NCI-H187 (cell line): Measurements from ENCODE around the gene UBR7.
"Not testable (repeated sequence)": the region's sequence is repeated elsewhere in the genome, so short reads cannot be mapped to it uniquely, and the experiment has no call there.

Experiments used
- DNase-seq, 2 experiments: peaks; one replicate each; lab custom pipeline; 2025; lab: John Stamatoyannopoulos, UW

UBR7 gene

DNA sequence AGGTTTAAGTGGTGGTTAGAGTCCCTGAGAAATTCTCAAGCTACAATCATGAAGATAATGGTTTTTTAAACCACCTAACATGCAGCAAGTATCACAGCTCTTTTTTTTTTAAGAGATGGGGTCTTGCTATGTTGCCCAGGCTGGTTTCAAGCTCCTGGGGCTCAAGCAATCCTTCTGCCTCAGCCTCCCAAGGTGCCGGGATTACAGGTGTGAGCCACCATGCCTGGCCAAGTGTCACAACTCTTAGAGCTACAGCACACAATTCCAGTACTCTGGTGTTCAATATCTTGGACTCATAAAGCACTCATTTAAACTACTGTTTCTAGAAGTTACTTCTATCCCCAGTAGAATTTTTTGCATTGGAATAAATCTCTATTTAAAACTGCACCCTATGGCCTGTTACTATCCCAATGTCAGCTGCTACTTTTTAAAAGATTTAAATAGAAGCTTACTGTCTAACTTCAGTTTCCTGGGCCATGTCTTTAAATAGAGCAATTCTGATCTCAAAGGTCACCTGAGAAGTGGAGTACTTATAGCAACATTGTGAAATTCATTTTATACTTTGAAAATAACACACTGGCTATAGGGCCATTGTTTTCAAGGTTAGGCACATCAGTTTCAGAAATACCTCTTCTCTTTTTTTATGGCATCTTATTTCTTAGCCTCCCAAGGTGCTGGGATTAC is 11.6 kb upstream of the UBR7 start:
- no peak for DNase-seq

DNA sequence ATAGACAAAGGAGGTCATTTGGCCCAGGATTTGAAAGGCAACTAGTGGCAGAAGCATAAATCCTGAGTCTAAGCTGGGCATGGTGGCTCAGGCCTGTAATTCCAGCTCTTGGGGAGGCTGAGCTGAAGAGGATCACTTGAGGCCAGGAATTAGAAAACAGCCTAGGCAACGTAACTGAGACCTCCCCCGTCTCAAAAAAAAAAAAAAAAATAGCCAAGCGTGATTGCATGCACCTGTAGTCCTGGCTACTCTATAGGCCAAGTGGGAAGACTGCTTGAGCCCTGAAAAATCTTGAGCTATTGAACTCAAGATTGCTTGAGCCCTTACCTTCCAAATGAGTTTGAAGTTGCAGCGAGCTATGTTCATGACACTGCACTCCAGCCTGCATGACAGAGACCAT is 8.0 kb upstream of the UBR7 start:
- DNase-seq: no peak

DNA sequence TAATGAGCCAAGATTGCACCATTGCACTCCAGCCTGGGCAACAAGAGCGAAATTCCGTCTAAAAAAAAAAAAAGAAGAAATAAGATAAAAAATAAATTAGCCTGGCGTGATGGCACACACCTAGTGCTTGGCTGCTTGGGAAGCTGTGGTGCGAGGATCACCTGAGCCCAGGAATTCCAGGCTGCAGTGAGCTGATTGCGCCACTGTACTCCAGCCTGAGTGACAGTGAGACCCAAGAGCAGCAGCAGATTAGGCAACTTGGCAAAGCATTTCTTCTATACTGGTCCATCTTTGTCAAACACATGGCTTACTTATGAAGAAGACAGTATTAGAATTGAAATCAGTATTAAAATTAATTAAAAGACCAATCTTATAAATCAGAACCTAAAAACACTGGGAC is 6.5 kb upstream of the UBR7 start:
- no peak for DNase-seq

DNA sequence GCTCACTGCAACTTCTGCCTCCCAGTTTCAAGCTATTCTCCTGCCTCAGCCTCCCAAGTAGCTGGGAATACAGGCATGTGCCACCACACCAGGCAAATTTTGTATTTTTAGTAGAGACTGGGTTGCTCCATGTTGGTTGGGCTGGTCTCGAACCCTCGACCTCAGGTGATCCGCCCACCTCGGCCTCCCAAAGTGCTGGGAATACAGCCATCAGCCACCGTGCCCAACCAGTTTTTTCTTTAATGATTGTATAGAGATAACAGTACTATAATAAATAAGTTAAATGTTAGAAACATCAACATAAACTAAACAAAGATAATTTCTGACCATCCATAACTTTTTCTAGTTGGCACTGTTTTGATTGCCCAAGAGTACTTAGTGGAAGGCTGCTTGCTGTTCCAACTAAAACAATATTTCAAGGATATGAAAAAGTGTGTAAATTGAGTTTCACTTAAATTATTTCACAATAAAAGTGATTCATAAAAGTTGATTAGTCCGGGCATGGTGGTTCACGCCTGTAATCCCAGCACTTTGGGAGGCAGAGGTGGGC is 5.8 kb upstream of the UBR7 start:
- DNase-seq: no peak

DNA sequence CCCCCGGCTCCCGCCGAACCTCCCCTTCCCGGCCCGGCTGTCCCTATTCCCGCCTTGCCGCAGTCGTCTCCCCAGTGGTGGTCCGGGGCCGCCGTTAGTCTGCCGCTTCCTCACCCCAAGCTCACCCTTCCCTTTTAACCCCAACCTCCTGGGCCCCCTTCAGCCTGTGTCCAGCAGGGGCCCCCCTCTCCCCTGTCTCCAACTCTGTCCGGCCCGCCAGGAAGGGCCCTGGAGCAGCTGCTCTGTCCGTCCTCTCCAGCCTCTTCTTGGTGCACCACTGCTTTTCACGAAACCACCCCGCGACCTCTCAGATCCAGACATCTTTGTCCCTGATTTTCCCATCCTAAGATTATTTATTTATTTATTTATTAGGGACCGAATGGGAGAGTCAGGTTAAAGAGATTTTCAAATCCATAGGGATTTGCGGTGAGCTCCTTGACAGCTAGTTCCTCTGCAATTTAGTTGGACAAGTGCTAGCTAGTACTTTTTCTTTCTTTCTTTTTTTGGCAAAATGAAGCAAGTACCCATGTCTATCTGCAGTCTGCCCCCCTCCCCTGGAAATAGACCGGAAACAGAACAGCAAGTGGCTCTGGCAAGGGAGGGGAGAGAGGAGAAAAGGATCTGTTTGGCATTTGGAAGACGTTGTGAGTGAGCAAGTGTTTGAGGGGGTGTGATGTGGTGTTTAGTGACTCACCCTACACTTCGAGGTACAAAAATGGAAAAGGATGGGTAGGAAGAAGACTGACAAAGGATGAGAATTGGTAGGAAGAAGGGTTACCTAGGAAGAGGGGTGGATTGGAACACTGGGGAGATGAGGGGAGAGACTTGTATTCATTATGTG is 632 bp downstream of the UBR7 start:
- DNase-seq: peak in 1 of 2 experiments; percentile 40

DNA sequence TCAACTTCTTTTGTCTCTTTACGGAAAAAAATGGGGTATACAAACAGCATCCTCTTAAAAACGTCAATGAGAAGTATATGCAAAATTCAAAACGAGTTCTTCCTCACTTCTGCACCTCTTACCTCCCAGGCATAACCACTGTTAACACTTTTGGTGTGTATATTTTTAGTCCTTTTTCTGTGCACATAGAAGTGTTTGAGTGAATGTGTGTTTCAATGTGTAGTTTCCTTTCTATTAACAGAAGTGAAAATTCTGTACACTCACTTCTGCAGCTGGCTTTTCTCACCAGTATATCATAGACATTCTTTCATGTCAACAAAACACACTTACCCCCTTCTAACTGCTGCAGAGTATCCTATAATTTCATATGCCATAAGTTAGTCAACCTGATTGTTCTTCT is 5.4 kb downstream of the UBR7 start:
- DNase-seq: no peak

DNA sequence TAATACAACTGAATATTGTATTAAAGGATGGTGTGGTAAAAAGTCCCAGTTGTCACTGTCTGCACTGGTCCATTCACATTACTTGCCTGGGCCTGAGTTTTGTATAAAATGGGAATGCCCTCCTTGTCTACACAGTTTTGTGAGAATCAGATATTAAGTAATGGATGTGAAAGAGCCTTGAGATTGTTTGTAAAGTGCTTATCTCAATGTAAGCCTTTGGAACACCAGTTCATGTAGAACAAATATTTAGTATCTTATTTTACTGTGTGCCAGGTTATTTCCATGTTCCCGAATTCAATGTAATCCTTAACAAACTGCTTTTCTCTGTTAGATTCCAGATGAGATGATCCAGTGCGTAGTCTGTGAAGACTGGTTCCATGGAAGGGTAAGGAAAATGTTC is 7.5 kb downstream of the UBR7 start:
- DNase-seq: no peak

DNA sequence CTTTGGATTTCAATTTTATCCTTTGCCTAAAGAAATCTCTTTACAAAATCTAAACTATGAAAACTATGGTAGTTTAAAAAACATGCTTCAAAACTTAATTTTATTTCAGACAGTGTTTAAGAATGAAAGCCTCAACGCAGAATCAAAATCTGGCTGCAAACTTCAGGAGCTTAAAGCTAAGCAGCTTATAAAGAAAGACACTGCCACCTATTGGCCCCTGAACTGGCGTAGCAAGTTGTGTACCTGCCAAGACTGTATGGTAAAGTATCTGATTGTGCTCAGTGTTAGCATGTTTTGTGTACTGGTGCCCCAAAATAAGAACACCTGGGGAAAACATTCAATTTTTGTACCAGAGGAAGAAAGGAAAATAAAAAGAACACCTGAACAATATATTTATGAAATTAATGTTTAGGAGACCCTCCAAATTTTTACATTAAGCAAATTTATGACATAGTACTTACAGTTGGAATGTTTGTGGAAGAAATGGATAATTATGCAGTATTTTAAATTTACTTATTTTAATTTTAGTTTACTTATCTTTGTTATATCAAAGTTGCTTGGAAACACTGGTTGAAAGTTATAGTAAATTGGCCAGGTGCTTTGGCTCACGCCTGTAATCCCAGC is 12.2 kb downstream of the UBR7 start:
- DNase-seq: no peak

DNA sequence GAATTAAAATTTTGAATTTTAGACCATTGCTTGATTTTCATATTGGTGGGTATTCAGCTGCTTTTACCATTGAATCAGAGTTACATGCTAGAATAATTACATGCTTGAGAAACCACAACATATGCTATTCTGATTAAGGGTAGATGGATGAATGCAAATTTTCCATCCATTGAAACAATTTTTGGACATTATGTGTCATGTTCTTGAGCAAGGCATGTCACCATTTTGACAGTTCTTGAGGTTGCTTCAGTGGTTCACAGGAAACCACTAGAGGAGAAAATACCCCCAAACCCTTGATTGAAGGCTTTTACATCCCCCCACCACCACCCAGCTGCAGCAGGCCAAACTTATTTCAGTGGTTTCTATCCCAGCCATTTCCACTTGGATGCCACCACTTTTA is 13.5 kb downstream of the UBR7 start:
- DNase-seq: no peak

DNA sequence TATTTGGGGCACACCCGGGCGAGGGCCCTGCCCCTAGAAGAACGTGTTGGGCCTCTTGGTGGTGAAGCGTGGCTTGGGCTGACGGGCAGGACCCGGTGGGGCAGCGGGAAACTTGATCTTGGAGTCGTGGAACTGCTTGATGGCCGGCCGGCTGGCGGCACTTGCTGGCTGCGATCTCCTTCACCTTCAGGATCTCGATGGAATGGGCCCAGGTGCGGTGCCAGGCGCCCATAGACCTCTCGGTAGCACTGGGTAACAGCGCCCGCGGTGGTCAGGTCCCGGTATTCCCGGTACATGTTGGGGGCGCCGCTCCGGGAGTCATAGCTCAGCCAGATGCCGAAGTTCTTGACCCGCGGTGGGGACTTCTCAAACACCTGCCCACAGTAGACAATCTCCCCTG is 16.5 kb downstream of the UBR7 start:
- DNase-seq: no peak

DNA sequence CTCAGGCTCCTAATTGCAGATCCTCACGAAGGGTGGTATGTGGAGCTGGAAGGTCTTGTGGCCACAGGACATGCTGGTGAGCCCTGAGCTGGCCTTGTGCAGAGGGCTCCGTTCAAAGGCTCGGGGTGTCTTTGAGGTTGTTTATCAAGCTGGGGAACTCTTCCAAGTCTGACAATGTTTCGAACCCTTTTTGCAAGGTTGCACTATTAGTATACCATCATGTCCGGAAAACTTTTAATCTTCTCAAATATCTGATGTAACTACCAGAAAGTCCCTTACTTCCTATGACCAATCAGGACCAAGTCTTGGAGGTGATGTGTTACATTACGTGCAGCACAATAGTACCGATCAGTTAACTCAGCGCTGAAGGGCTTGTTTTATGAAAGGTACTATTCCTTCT is 21.5 kb downstream of the UBR7 start:
- no peak for DNase-seq

DNA sequence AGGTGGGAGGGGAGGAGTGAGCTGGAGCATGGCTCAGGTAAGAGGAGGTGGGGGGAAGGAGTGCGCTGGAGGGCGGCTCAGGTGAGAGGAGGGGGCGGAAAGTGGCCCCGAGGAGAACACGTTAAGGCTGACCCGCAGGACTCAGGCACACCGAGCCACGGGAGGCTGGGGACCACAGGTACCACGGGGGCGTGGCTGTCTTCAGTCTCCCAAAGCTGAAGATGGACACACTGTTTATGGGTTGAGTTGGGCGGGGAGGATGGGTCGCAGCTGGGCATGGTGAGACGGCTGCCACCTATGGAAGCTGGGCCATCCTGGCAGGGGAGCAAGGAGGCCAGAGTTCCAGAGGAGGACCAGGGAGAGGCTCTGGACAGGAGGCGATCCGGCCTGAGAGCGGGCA is 23.5 kb downstream of the UBR7 start:
- DNase-seq: no peak

DNA sequence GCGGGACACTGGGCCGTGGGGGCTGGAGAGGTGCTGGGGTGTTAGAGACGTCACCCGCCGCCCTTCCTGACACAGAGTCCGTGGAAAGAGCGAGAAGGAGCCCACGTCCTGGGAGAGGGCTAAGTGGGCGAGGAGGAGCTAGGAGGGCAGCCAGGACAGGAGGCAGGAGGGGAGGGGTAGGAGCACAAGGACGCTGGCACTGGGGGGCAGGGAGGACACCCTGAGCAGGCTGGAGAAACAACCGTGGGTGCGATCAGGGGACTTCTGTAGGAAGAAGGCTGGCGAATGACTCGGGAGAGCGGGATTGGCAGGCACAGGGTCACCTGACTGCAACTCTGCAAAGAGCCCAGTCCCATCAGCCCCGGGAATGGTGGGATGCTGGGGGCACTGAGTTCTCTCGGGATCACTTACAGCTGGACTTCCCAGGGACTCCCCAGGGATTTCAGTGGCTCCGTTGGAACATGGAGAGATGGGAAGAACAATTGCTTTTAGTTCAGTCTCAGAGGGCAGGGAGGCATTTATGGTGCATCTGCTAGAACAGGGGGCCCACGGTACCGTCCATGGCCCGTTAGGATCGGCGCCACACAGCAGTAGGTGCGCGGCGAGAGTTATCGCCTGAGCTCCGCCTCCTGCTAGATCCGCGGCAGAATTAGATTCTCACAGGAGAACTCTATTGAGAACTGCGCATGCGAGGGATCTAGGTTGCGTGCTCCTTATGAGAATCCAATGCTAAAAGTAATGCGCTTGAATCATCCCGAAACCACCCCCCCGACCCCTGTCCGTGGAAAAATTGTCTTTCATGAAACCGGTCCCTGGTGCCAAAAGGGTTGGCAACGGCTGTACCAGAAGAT is 24.3 kb downstream of the UBR7 start:
- DNase-seq: no peak

DNA sequence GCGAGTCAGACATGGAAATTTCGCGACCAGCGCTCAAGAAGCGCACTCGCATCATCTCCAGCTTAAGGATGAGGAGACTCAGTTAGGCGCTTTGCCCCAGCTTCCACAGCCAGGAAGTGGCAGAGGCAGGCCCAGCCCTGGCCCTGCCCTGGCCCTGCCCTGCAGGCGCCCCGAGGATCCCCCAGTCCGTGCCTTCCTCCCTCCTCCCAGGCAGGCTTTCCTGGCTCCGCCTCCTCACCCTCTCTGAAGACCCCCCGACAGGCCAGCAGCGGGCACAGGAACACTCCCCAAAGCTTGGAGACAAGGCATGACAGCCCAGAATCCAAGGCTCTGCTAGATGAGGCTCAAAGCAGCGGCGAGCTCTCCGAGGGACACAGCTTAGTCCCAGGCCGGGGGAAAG is 25.1 kb downstream of the UBR7 start:
- no peak for DNase-seq

DNA sequence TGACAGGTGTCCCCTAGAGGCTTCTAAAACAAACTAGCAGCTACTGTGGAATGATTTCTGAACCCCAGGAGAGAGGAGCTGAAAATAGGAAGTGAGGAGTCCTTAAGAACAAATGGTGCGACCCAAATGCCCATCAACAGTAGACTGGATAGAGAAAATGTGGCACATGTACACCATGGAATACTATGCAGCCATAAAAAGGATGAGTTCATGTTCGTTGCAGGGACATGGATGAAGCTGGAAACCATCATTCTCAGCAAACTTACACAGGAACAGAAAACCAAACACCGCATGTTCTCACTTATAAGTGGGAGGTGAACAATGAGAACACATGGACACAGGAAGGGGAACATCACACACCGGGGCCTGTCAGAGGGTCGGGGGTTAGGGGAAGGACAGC is 26.0 kb downstream of the UBR7 start:
- not testable (repeated sequence) for DNase-seq

DNA sequence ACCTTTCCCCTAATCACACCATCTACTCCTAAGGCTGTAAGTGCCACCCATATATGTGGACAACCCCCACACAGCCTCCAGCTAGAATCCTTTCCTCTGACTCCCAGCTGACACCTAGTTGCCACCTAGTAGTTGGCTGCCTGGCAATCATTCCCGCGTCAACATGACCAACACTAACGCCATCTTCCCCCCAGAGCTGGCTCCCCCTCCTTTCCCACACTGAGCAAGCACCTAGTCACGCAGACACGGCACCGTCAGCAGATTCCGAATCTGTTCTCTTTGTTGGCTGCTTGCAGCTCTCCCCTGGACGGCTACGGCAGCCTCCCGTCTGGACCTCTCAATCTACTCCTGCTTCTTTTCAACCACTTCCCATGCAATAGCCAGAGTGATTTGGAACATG is 27.7 kb downstream of the UBR7 start:
- no peak for DNase-seq

DNA sequence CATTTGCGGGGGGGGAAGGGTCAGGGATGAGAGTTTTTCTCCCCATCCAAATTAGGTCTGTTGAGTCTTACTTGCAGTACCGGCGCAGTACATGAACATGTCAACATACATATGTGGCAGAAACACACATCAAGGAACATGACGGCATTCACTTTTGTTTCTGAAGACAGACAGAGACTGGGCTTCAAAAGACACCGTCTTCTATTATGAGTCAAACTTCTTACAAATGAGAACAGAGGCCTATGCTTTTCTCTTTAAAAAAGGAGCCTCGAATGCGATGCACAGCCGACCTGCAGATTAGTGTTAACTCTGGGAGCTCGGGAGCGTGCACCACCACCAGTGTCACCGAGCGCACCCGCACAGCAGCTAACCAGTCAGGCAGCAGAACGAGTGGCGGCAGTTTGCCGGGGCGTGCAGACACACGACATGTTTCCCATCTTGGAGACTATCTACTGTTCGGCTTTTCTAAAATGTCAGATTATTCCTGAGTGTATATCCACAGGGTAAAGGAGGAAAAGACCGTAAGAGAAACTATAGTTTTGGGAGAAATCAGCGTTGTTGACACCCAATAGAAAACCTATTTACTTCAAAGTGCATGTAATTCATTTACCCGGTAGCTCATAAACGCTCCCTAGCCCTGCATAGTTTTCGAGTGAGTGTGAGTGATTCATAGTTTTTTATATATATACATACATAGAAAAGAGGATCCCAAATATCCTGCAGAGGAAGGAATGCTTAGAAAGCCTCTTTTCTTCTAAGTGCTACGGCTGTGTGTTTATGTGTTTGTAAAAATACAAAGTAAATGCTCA is 33.0 kb downstream of the UBR7 start:
- no peak for DNase-seq

DNA sequence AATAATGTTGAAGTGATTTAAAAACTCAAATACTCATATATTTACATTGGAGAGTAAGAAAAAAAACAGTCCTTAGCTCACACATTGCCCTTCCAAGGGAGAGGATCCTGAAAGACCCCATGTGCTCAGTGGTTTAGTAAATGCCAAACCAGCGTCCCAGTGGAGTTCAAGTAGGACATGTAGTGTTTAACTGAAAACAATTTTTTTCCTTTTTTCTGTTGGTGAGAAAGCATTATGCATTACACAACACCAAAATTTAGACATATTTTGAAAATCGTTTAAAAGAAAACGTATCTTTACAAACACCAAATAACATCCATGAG is 33.6 kb downstream of the UBR7 start:
- no peak for DNase-seq

DNA sequence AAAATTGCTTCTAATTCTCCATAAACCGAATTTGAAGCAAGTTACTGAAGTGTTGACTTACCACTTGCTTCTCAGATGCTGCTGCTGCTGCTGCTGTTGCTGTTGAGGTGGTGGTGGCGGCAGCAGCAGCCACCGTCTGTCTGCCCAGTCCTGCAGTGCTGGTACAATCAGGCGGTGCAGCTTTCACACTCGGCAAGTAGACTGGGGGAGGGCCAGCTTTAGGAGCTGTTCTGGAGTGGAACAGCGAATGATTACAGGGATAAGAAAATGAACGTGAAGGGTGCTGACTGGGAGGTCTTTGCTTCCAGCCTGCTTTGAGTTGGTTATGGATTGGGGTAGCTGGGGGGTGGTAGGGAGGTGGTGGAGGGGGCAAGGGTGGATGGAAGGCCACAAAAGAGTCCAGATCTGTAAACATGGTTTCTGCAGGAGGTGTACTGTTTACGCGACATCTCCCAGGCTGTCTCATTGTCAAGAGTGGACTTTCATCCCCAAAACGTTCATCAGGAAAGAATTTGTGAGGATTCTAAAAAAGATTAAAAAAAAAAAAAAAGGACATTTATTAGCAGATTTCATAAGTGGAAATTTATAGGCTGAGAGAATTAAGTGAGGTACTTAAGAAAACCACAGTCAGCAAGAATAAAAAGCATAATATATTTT is 38.8 kb downstream of the UBR7 start:
- DNase-seq: no peak

DNA sequence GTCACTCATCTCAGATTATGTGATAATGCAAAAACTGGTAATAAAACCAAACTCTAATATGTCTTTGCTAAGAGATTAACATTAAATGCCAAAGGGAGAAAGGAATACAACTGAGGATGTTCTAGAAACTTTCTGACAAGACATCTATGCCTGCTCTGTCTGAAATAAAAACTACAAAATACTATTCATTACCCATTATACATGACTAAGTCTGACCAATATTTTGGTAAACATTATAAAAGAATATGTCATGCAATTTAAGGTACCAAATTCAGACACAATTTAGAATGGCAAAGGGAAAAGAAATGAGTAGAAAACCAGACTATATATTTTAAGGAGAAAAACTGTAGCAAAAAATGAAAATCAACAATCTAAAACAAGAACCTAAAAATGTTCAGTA is 39.5 kb downstream of the UBR7 start:
- no peak for DNase-seq
